Measurements from ENCODE around the gene SH3TC1. TPM values are rescaled to one million over a fixed set of nuclear protein-coding genes. Genes with fewer than 3 reads are reported as not detected.

The SH3TC1 gene
- total and polyA plus RNA-seq, 2 of the 8 experiments (the other 6 are each of a cell fraction or from before 2014, with no cell fraction given), result 0.15 TPM; not detected in 1

GRCh38 chr4:8233672-8234484, 34.8 kb downstream of the SH3TC1 start:
- no peak overlapping the region for H3K9ac ChIP-seq (replicated peaks in 1 of 4; ENCODE audit: extremely low read depth in 1 of 4, low read depth in 3 of 4, low read length in 3 of 4)
- no peak overlapping the region for H2BK120ac ChIP-seq (replicated peaks; ENCODE audit: low read depth, low read length)
- H3K4me3 ChIP-seq (ENCODE audit: extremely low read depth in 1 of 4, insufficient read depth in 2 of 4, low read depth in 3 of 4, low read length in 4 of 4), result no peak overlapping the region
- no peak overlapping the region for H2AFZ ChIP-seq (ENCODE audit: low read length)
- peak overlapping the region; percentile 49 for H3K56ac ChIP-seq (replicated peaks; ENCODE audit: insufficient read length, low read depth, low read length)
- peaks cover 0 to 3% (median 0%) of the 10 kb centered on the region in 4 experiments; a peak in 3 of 7 replicates for H3K4me1 ChIP-seq (replicated peaks in 1 of 4; ENCODE audit: control insufficient read depth in 3 of 4, insufficient read depth in 4 of 4, low read length in 3 of 4)
- H4K91ac ChIP-seq (replicated peaks; ENCODE audit: insufficient read length, low read length), result no peak overlapping the region
- H3K79me1 ChIP-seq (ENCODE audit: low read depth, low read length), result no peaks in the 10 kb centered on the region
- ChIA-PET CTCF (ENCODE audit: partially characterized antibody) (interaction anchor here (1.1 to 2.2 kb wide), 2 partner anchors 57 to 177 kb away, joined by 3 to 12 read pairs; no protein-coding TSS in a partner anchor), POLR2A (ENCODE audit: partially characterized antibody) (no interaction called here)
- no peak for TF ChIP-seq USF2 (IDR thresholded peaks at IDR 0.05; ENCODE audit: low read length)
- no peak for TF ChIP-seq RNF2 (IDR thresholded peaks at IDR 0.05; ENCODE audit: borderline replicate concordance, low read depth, low read length, missing control alignments, poor library complexity, severe bottlenecking)
- H3K27ac ChIP-seq (ENCODE audit: low read depth, low read length), result no peak overlapping the region
- no peak overlapping the region for H3K18ac ChIP-seq (ENCODE audit: extremely low read depth, low read length)
- no peak overlapping the region for H2BK12ac ChIP-seq (ENCODE audit: low read depth, low read length)
- no peak overlapping the region for H3K4me2 ChIP-seq (ENCODE audit: insufficient read depth in 1 of 2, low read depth in 2 of 2, low read length in 2 of 2)
- no peak overlapping the region for H2BK15ac ChIP-seq (ENCODE audit: low read length)
- H3K36me3 ChIP-seq (ENCODE audit: control insufficient read depth in 2 of 4, insufficient read depth in 4 of 4, low read length in 3 of 4), result no peaks in the 10 kb centered on the region
- no peak overlapping the region for H3K23ac ChIP-seq (ENCODE audit: insufficient read length)
- no peak overlapping the region for H3K14ac ChIP-seq (ENCODE audit: insufficient read length)
- H4K8ac ChIP-seq (ENCODE audit: extremely low read depth, insufficient read depth, low read length), result no peak overlapping the region
- H2BK20ac ChIP-seq (ENCODE audit: low read length), result no peak overlapping the region
- H3K23me2 ChIP-seq (ENCODE audit: low read depth, low read length), result peaks cover 10% of the 10 kb centered on the region; the same call in 1 of the 2 replicates
- FAIRE-seq, result no peak
- WGBS, 2 experiments (ENCODE audit: extremely low coverage in 1 of 2, insufficient coverage in 1 of 2, insufficient read length in 1 of 2, insufficient replicate concordance in 2 of 2, low coverage in 1 of 2, low lambda C conversion rate in 2 of 2, missing lambda C conversion rate in 1 of 2), result 82 to 100% methylated on average over 1 to 4 of the region's 4 CpGs
- H4K5ac ChIP-seq (ENCODE audit: insufficient read length, low read depth, low read length), result no peak overlapping the region
- peaks cover 0 to 7% of the 10 kb centered on the region in 2 experiments for H4K20me1 ChIP-seq (replicated peaks in 1 of 2; ENCODE audit: control insufficient read depth in 1 of 2, insufficient read depth in 2 of 2, low read length in 2 of 2)
- no peak overlapping the region for H2BK5ac ChIP-seq (ENCODE audit: low read depth, low read length)
- no peak for DNase-seq (ENCODE audit: low read depth in 1 of 2, low spot score in 2 of 2)
- no peaks in the 10 kb centered on the region for H3K79me2 ChIP-seq (ENCODE audit: control insufficient read depth in 1 of 2, insufficient read depth in 2 of 2, low read length in 2 of 2)
- no peaks in the 10 kb centered on the region for H3K27me3 ChIP-seq (replicated peaks in 1 of 4; ENCODE audit: control insufficient read depth in 3 of 4, extremely low read depth in 1 of 4, insufficient read depth in 3 of 4, low read length in 3 of 4)
- H3K9me3 ChIP-seq (ENCODE audit: insufficient read depth in 2 of 2, low read depth in 1 of 2, low read length in 1 of 2), result no peaks in the 10 kb centered on the region; a peak in 1 of 4 replicates
- no peak overlapping the region for H2AK5ac ChIP-seq (ENCODE audit: low read depth, low read length)
- H3K4ac ChIP-seq (replicated peaks; ENCODE audit: insufficient read length, low read depth, low read length), result no peak overlapping the region
